Effector memory CD4-positive, alpha-beta T cell (primary cell): ENCODE data around the gene RNF151.

ENCODE experiments used
- DNase-seq, 3 donors: peaks; one replicate each; pipeline ENCODE4 v3.0.0-alpha.2; 2020
- H3K27ac ChIP-seq: 2 replicates; pipeline ENCODE4 v1.7.0; 2013; ENCODE audit warnings: mild to moderate bottlenecking, low read length, moderate library complexity; ENCODE audit not compliant: insufficient read depth, poor library complexity, severe bottlenecking
- H3K27me3 ChIP-seq: replicated peaks from 2 replicates; pipeline ENCODE4 v1.7.0; 2013; ENCODE audit warnings: mild to moderate bottlenecking, low read length; ENCODE audit not compliant: insufficient read depth, control insufficient read depth, poor library complexity, severe bottlenecking
- H3K36me3 ChIP-seq: 2 replicates; pipeline ENCODE4 v1.7.0; 2013; ENCODE audit warnings: mild to moderate bottlenecking, low read length, moderate library complexity; ENCODE audit not compliant: control insufficient read depth, insufficient read depth
- H3K4me1 ChIP-seq: 2 replicates; pipeline ENCODE4 v1.7.0; 2013; ENCODE audit warnings: low read length, mild to moderate bottlenecking; ENCODE audit not compliant: control insufficient read depth, insufficient read depth, poor library complexity, severe bottlenecking
- H3K4me3 ChIP-seq: 2 replicates; pipeline ENCODE4 v1.7.0; 2013; ENCODE audit warnings: low read length, low read depth, mild to moderate bottlenecking; ENCODE audit not compliant: insufficient read depth, poor library complexity, severe bottlenecking
- H3K9me3 ChIP-seq: 2 replicates; pipeline ENCODE4 v1.7.0; 2013; ENCODE audit warnings: mild to moderate bottlenecking, low read length, moderate library complexity; ENCODE audit not compliant: control insufficient read depth

RNF151 gene

GRCh38 chr16:1977875-1978268 is 11.2 kb downstream of the RNF151 start:
- Histone ChIP-seq H3K9me3 (no peaks in the 10 kb centered on the region), H3K27ac (no peak overlapping the region), H3K36me3 (peaks cover 48% of the 10 kb centered on the region), H3K4me3 (no peak overlapping the region), H3K27me3 (peaks cover 16% of the 10 kb centered on the region), H3K4me1 (peaks cover 6% of the 10 kb centered on the region)
- no peak for DNase-seq

- peaks cover 48% of the 10 kb centered on the region for H3K36me3 ChIP-seq
- no peak overlapping the region for H3K27ac ChIP-seq
Measured at GRCh38 chr16:1978476-1979120, 11.9 kb downstream of the RNF151 start.

GRCh38 chr16:1979271-1980029 is 12.8 kb downstream of the RNF151 start:
- DNase-seq, result no peak

More at GRCh38 chr16:1978476-1979120, 11.9 kb downstream of the RNF151 start:
- H3K4me3 ChIP-seq, result no peak overlapping the region
- no peak for DNase-seq
- H3K9me3 ChIP-seq, result no peaks in the 10 kb centered on the region
- peaks cover 16% of the 10 kb centered on the region for H3K27me3 ChIP-seq
- H3K4me1 ChIP-seq, result peaks cover 11% of the 10 kb centered on the region

GRCh38 chr16:1980030-1980769 is 13.5 kb downstream of the RNF151 start:
- Histone ChIP-seq H3K27me3 (peaks cover 16% of the 10 kb centered on the region), H3K27ac (no peak overlapping the region), H3K9me3 (no peaks in the 10 kb centered on the region), H3K36me3 (peaks cover 36% of the 10 kb centered on the region), H3K4me3 (no peak overlapping the region), H3K4me1 (peaks cover 20% of the 10 kb centered on the region)
- DNase-seq, result no peak

More at GRCh38 chr16:1979271-1980029, 12.8 kb downstream of the RNF151 start:
- Histone ChIP-seq H3K4me1 (peaks cover 13% of the 10 kb centered on the region), H3K27me3 (peaks cover 16% of the 10 kb centered on the region), H3K4me3 (no peak overlapping the region), H3K36me3 (peaks cover 44% of the 10 kb centered on the region), H3K27ac (no peak overlapping the region), H3K9me3 (no peaks in the 10 kb centered on the region)

GRCh38 chr16:1980770-1981087 is 14.1 kb downstream of the RNF151 start:
- H3K4me1 ChIP-seq, result peaks cover 21% of the 10 kb centered on the region
- peaks cover 36% of the 10 kb centered on the region for H3K36me3 ChIP-seq

GRCh38 chr16:1981398-1981836 is 14.8 kb downstream of the RNF151 start, which contains the start of gene NOXO1:
NOXO1 (minus strand) TSS chr16:1981469; CDS start chr16:1981179, 290 bp downstream.
- peaks cover 36% of the 10 kb centered on the region for H3K36me3 ChIP-seq
- H3K27me3 ChIP-seq, result peaks cover 16% of the 10 kb centered on the region
- no peak for DNase-seq
- no peaks in the 10 kb centered on the region for H3K9me3 ChIP-seq
- H3K4me1 ChIP-seq, result peaks cover 21% of the 10 kb centered on the region
- H3K27ac ChIP-seq, result no peak within 1 kb of the TSS
- no peak within 1 kb of the TSS for H3K4me3 ChIP-seq

More at GRCh38 chr16:1980770-1981087, 14.1 kb downstream of the RNF151 start:
- Histone ChIP-seq H3K4me3 (no peak overlapping the region), H3K9me3 (no peaks in the 10 kb centered on the region), H3K27me3 (peaks cover 16% of the 10 kb centered on the region), H3K27ac (no peak overlapping the region)
- DNase-seq, result no peak

GRCh38 chr16:1982013-1982433 is 15.4 kb downstream of the RNF151 start:
- H3K36me3 ChIP-seq, result peaks cover 35% of the 10 kb centered on the region
- H3K27ac ChIP-seq, result no peak overlapping the region
- H3K4me1 ChIP-seq, result peaks cover 21% of the 10 kb centered on the region
- no peaks in the 10 kb centered on the region for H3K9me3 ChIP-seq
- no peak overlapping the region for H3K4me3 ChIP-seq
- H3K27me3 ChIP-seq, result peaks cover 16% of the 10 kb centered on the region
- no peak for DNase-seq

GRCh38 chr16:1982991-1983543 is 16.4 kb downstream of the RNF151 start:
- H3K4me1 ChIP-seq, result peaks cover 21% of the 10 kb centered on the region
- no peak overlapping the region for H3K27ac ChIP-seq
- no peak for DNase-seq
- H3K27me3 ChIP-seq, result peaks cover 16% of the 10 kb centered on the region
- peak overlapping the region; percentile 76 for H3K4me3 ChIP-seq
- H3K9me3 ChIP-seq, result no peaks in the 10 kb centered on the region
- H3K36me3 ChIP-seq, result peaks cover 25% of the 10 kb centered on the region

- DNase-seq, result peak; percentile 39 to 51 (median 42)
- peak within 1 kb of the TSS; percentile 76 for H3K4me3 ChIP-seq
- H3K27me3 ChIP-seq, result peaks cover 16% of the 10 kb centered on the region
- peaks cover 18% of the 10 kb centered on the region for H3K36me3 ChIP-seq
- H3K4me1 ChIP-seq, result peaks cover 21% of the 10 kb centered on the region
- peak within 1 kb of the TSS; percentile 57 for H3K27ac ChIP-seq
- no peaks in the 10 kb centered on the region for H3K9me3 ChIP-seq
Measured at GRCh38 chr16:1983544-1984346, 17.1 kb downstream of the RNF151 start, which contains the start of gene GFER. GFER (plus strand) TSS chr16:1984193; CDS start chr16:1984219, 26 bp downstream.
